Sigmoid colon (tissue), 7 donors: ENCODE results near the gene RGS9. TPM values are rescaled to one million over a fixed set of nuclear protein-coding genes. Genes with fewer than 3 reads are reported as not detected.

ENCODE experiments used
- DNase-seq: peaks from one replicate; pipeline ENCODE4 v3.0.0-alpha.2; 2019
- H3K27ac ChIP-seq, 4 donors: fragments of 200-600 bp; sonication (generic); one replicate each; pipeline ENCODE4 v1.5.1; 2016 to 2019; ENCODE audit warnings: mild to moderate bottlenecking in 1 of 4
- H3K27me3 ChIP-seq, 3 donors: fragments of 200-600 bp; sonication (generic); one replicate each; pipeline ENCODE4 v1.5.1; 2019; ENCODE audit warnings: mild to moderate bottlenecking in 1 of 3
- H3K36me3 ChIP-seq, 4 donors: fragments of 200-600 bp; sonication (generic); one replicate each; pipeline ENCODE4 v1.5.1; 2016 to 2019
- H3K4me1 ChIP-seq, 4 donors: fragments of 200-600 bp; sonication (generic); one replicate each; pipeline ENCODE4 v1.5.1; 2017 to 2019
- H3K4me3 ChIP-seq, 4 donors: fragments of 200-600 bp; sonication (generic); one replicate each; pipeline ENCODE4 v1.5.1; 2017 to 2019; ENCODE audit warnings: mild to moderate bottlenecking in 2 of 4, moderate library complexity in 1 of 4
- H3K9me3 ChIP-seq, 4 donors: fragments of 200-600 bp in 3 of 4; sonication (generic) in 3 of 4; one replicate each; pipeline versions ENCODE4 v1.5.1 to v1.6.1; 2013 to 2019
- CTCF ChIP-seq, 4 experiments: fragments of 450-650 bp in 3 of 4; fragments of 200-600 bp in 1 of 4; IDR thresholded peaks; one replicate each; pipeline ENCODE4 v1.5.1; 2016 to 2019; ENCODE audit warnings: antibody characterized with exemption in 4 of 4, mild to moderate bottlenecking in 3 of 4, moderate library complexity in 2 of 4
- EP300 ChIP-seq, 4 donors: sonication (generic); formaldehyde crosslinking; IDR thresholded peaks; one replicate each; pipeline ENCODE4 v1.6.1; 2017; ENCODE audit warnings: antibody characterized with exemption in 4 of 4
- POLR2A ChIP-seq, 2 donors: fragments of 450-650 bp; IDR thresholded peaks; one replicate each; pipeline ENCODE4 v1.6.1; 2016; ENCODE audit warnings: antibody characterized with exemption in 2 of 2, mild to moderate bottlenecking in 2 of 2, moderate library complexity in 2 of 2
- POLR2AphosphoS5 ChIP-seq, 4 donors: sonication (generic); formaldehyde crosslinking; IDR thresholded peaks; one replicate each; pipeline ENCODE4 v1.6.1; 2017; ENCODE audit warnings: antibody characterized with exemption in 4 of 4
- WGBS, 2 donors: extraction: QIAGEN DNeasy Blood & Tissue Kit; methylation state at CpG; one replicate each; pipeline ENCODE4 v1.1.7; 2013; 5-methylcytosine and 5-hydroxymethylcytosine counted together
- intact Hi-C: fragments of 100-400 bp; cut with DNase I; formaldehyde crosslinking; loops from one replicate; pipeline ENCODE4 v1.15.1; 2023
- polyA plus RNA-seq, 3 donors: library from polyadenylated mRNA; stranded (reverse); fragments of 200-250 nt; gene quantifications; one replicate each; pipeline ENCODE4 v1.2.3, GENCODE V29; 2013
- total RNA-seq, 4 donors: library from RNA; depleted of rRNA; stranded (reverse); fragments of >200 nt; gene quantifications; one replicate each; pipeline ENCODE4 v1.1.0, GENCODE V29; 2016
- donor health status: healthy with polysubstance abuse.
- donor health status: Bipolar disorder and iron deficiency.
- donor health status: healthy.

RGS9 gene
- total and polyA plus RNA-seq, 7 donors: 5.0 to 30.5 (median 16.9) TPM

GRCh38 chr17:65100316-65101140, 36.6 kb upstream of the RGS9 start:
- WGBS, 2 donors: 3 to 5% methylated on average over 50 of the region's 50 CpGs
- peaks cover 0 to 32% (median 16%) of the 10 kb centered on the region in 4 donors for H3K4me1 ChIP-seq
- TF ChIP-seq POLR2A (IDR thresholded peaks at IDR 0.05) (no peak), EP300 (IDR thresholded peaks at IDR 0.05) (no peak), POLR2AphosphoS5 (IDR thresholded peaks at IDR 0.05) (peak in 1 of 4 donors; percentile 37), CTCF (IDR thresholded peaks at IDR 0.05) (peak; percentile 93 to 99 (median 98))
- peak overlapping the region; percentile 38 to 67 (median 58) for H3K4me3 ChIP-seq
- no peaks in the 10 kb centered on the region for H3K36me3 ChIP-seq
- DNase-seq: peak; percentile 93
- no peaks in the 10 kb centered on the region for H3K27me3 ChIP-seq
- intact Hi-C loops: loop anchor here (1.0 to 5.0 kb wide), 3 partner anchors 43 to 138 kb away; no protein-coding TSS in a partner anchor
- H3K27ac ChIP-seq: peak overlapping the region; percentile 77 to 83 (median 82)
- H3K9me3 ChIP-seq: no peaks in the 10 kb centered on the region

GRCh38 chr17:65101371-65101770, 35.8 kb upstream of the RGS9 start:
- H3K4me1 ChIP-seq: peaks cover 0 to 41% (median 24%) of the 10 kb centered on the region in 4 donors

GRCh38 chr17:65102235-65102634, 34.9 kb upstream of the RGS9 start:
- Histone ChIP-seq H3K4me3 (no peak overlapping the region), H3K4me1 (peaks cover 0 to 49% (median 32%) of the 10 kb centered on the region in 4 donors), H3K36me3 (no peaks in the 10 kb centered on the region), H3K27me3 (no peaks in the 10 kb centered on the region), H3K27ac (no peak overlapping the region), H3K9me3 (no peaks in the 10 kb centered on the region)
- intact Hi-C loops: loop anchor here (5.0 kb wide), 1 partner anchor 140 kb away; no protein-coding TSS in a partner anchor
- TF ChIP-seq CTCF (IDR thresholded peaks at IDR 0.05) (no peak), EP300 (IDR thresholded peaks at IDR 0.05) (no peak), POLR2AphosphoS5 (IDR thresholded peaks at IDR 0.05) (no peak), POLR2A (IDR thresholded peaks at IDR 0.05) (no peak)
- WGBS, 2 donors: 90 to 95% methylated on average over 5 of the region's 5 CpGs
- DNase-seq: peak; percentile 46

More at GRCh38 chr17:65101371-65101770, 35.8 kb upstream of the RGS9 start:
- Histone ChIP-seq H3K27ac (peak overlapping the region; percentile 77 to 83 (median 82)), H3K4me3 (peak overlapping the region; percentile 38 to 67 (median 58)), H3K9me3 (no peaks in the 10 kb centered on the region), H3K27me3 (no peaks in the 10 kb centered on the region), H3K36me3 (no peaks in the 10 kb centered on the region)
- DNase-seq: peak; percentile 66
- intact Hi-C loops: loop anchor here (2.0 to 5.0 kb wide), 2 partner anchors 127 to 139 kb away; no protein-coding TSS in a partner anchor
- 59 to 73% methylated on average over 6 of the region's 6 CpGs for WGBS, 2 donors
- TF ChIP-seq POLR2A (IDR thresholded peaks at IDR 0.05) (no peak), EP300 (IDR thresholded peaks at IDR 0.05) (no peak), CTCF (IDR thresholded peaks at IDR 0.05) (no peak), POLR2AphosphoS5 (IDR thresholded peaks at IDR 0.05) (no peak)

- no peaks in the 10 kb centered on the region for H3K36me3 ChIP-seq
- WGBS, 2 donors: 68 to 81% methylated on average over 5 of the region's 5 CpGs
- H3K27ac ChIP-seq: no peak overlapping the region
- H3K4me1 ChIP-seq: peaks cover 0 to 55% (median 32%) of the 10 kb centered on the region in 4 donors
- no peaks in the 10 kb centered on the region for H3K27me3 ChIP-seq
- TF ChIP-seq EP300 (IDR thresholded peaks at IDR 0.05) (no peak), CTCF (IDR thresholded peaks at IDR 0.05) (no peak), POLR2AphosphoS5 (IDR thresholded peaks at IDR 0.05) (no peak), POLR2A (IDR thresholded peaks at IDR 0.05) (no peak)
- H3K9me3 ChIP-seq: no peaks in the 10 kb centered on the region
- H3K4me3 ChIP-seq: no peak overlapping the region
- intact Hi-C loops: loop anchor here (5.0 kb wide), 1 partner anchor 140 kb away; no protein-coding TSS in a partner anchor
- DNase-seq: peak; percentile 48
These were observed 34.4 kb upstream of the RGS9 start for GRCh38 chr17:65102788-65103187.
